Breast epithelium (tissue), 3 donors: ENCODE measurements around the gene CASKIN1.

Experiments
- CTCF ChIP-seq, 3 donors: fragments of 450-650 bp; IDR thresholded peaks; one replicate each; pipeline ENCODE4 v1.5.1; 2016 to 2017; ENCODE audit warnings: antibody characterized with exemption in 3 of 3, mild to moderate bottlenecking in 3 of 3, moderate library complexity in 3 of 3
- POLR2A ChIP-seq: fragments of 450-650 bp; IDR thresholded peaks from one replicate; pipeline ENCODE4 v1.6.1; 2016; ENCODE audit warnings: antibody characterized with exemption, mild to moderate bottlenecking, moderate library complexity
- POLR2AphosphoS5 ChIP-seq, 3 donors: sonication (generic); formaldehyde crosslinking; IDR thresholded peaks; one replicate each; pipeline ENCODE4 v1.6.1; 2017; ENCODE audit warnings: antibody characterized with exemption in 3 of 3

DNA sequence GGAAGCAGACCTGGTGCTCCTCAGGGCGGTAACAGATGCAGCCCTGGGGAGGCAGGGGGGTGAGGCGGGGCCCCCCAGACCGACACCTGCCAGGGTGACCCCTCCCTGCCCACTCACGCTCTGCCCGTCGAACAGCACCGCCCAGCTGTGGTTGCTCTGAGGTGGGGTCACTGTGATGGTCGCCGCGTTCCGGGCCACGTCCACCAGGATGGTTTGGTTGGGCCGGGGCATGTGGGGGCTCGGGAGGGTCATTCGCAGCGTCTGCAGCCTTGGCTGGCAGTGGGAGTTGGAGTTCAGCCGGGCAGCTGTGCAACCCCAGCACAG, 13.6 kb upstream of the CASKIN1 start:
- no peak for TF ChIP-seq CTCF (IDR thresholded peaks at IDR 0.05)
- no peak for TF ChIP-seq POLR2A
- no peak for TF ChIP-seq POLR2AphosphoS5 (IDR thresholded peaks at IDR 0.05)
